CD8-positive, alpha-beta memory T cell (primary cell): ENCODE results near the gene SMURF1. TPM values are rescaled to one million over a fixed set of nuclear protein-coding genes. Genes with fewer than 3 reads are reported as not detected.

Experiments used
- CTCF ChIA-PET: fragments of 350-600 bp; sonication (Branson Sonifier 250); formaldehyde crosslinking; loops from one replicate; lab custom pipeline; 2021; ENCODE audit warnings: antibody characterized with exemption; lab: Charles Lee
- POLR2A ChIA-PET: fragments of 350-600 bp; sonication (Branson Sonifier 250); formaldehyde crosslinking; loops from one replicate; lab custom pipeline; 2021; ENCODE audit warnings: antibody characterized with exemption; lab: Charles Lee
- DNase-seq, 5 donors: peaks; one replicate each; pipeline versions ENCODE4 v3.0.0 to v3.0.0-alpha.2; 2020 to 2022; ENCODE audit warnings: mixed read lengths in 1 of 5
- H3K27ac ChIP-seq: one replicate; pipeline ENCODE4 v1.7.0; 2013; ENCODE audit warnings: low read depth, mild to moderate bottlenecking, low read length, moderate library complexity
- H3K27me3 ChIP-seq: 2 replicates; pipeline ENCODE4 v1.7.0; 2013; ENCODE audit warnings: low read length, mild to moderate bottlenecking; ENCODE audit not compliant: insufficient read depth, poor library complexity, severe bottlenecking
- H3K36me3 ChIP-seq: 2 replicates; pipeline ENCODE4 v1.7.0; 2013; ENCODE audit warnings: mild to moderate bottlenecking, low read length, moderate library complexity; ENCODE audit not compliant: insufficient read depth
- H3K4me1 ChIP-seq: 2 replicates; pipeline ENCODE4 v1.7.0; 2013; ENCODE audit warnings: mild to moderate bottlenecking, low read length, moderate library complexity; ENCODE audit not compliant: insufficient read depth
- H3K4me3 ChIP-seq: 2 replicates; pipeline ENCODE4 v1.7.0; 2013; ENCODE audit warnings: mild to moderate bottlenecking, low read length
- H3K9me3 ChIP-seq: 2 replicates; pipeline ENCODE4 v1.7.0; 2013; ENCODE audit warnings: mild to moderate bottlenecking, low read length
- H3K27ac Mint-ChIP-seq, 8 donors: one replicate each; pipeline ENCODE4 v1.8.0; 2020 to 2021; ENCODE audit warnings: mixed read lengths in 8 of 8, mild to moderate bottlenecking in 6 of 8, inconsistent platforms in 3 of 8, moderate library complexity in 3 of 8
- H3K27me3 Mint-ChIP-seq, 2 donors: one replicate each; pipeline ENCODE4 v1.8.0; 2020 to 2021; ENCODE audit warnings: mixed read lengths in 2 of 2, mild to moderate bottlenecking in 1 of 2, moderate library complexity in 1 of 2
- H3K36me3 Mint-ChIP-seq, 3 donors: one replicate each; pipeline ENCODE4 v1.8.0; 2020 to 2021; ENCODE audit warnings: mixed read lengths in 3 of 3, inconsistent platforms in 1 of 3, mild to moderate bottlenecking in 1 of 3
- H3K4me1 Mint-ChIP-seq, 3 donors: one replicate each; pipeline ENCODE4 v1.8.0; 2020 to 2021; ENCODE audit warnings: mixed read lengths in 3 of 3, inconsistent platforms in 1 of 3, mild to moderate bottlenecking in 1 of 3
- H3K4me3 Mint-ChIP-seq, 7 donors: one replicate each; pipeline ENCODE4 v1.8.0; 2020 to 2021; ENCODE audit warnings: mixed read lengths in 7 of 7, mild to moderate bottlenecking in 6 of 7, moderate library complexity in 4 of 7, inconsistent platforms in 2 of 7
- H3K9me3 Mint-ChIP-seq, 5 donors: one replicate each; pipeline ENCODE4 v1.8.0; 2020 to 2022; ENCODE audit warnings: mixed read lengths in 5 of 5, mild to moderate bottlenecking in 3 of 5, moderate library complexity in 2 of 5, inconsistent platforms in 1 of 5
- polyA plus RNA-seq: library from polyadenylated mRNA; unstranded; fragments of 300-500 nt; fragmentation: Illumina TruSeq; gene quantifications from one replicate; pipeline ENCODE4 v1.2.3, GENCODE V29; 2021
- total RNA-seq, 2 experiments: library from RNA; stranded (reverse); gene quantifications; one replicate each; pipeline ENCODE4 v1.2.3, GENCODE V29; 2021

SMURF1 gene
- total and polyA plus RNA-seq, 3 experiments from 2014 or later: 2.2 to 14.9 (median 14.8) TPM

- ChIA-PET POLR2A (no interaction called here), CTCF (no interaction called here)
- Histone ChIP-seq H3K9me3 (no peaks in the 10 kb centered on the region), H3K36me3 (no peaks in the 10 kb centered on the region), H3K4me3 (no peak overlapping the region), H3K27ac (no peak overlapping the region), H3K4me1 (peaks cover 21% of the 10 kb centered on the region), H3K27me3 (no peaks in the 10 kb centered on the region)
- Mint-ChIP-seq H3K9me3 (no peaks in the 10 kb centered on the region), H3K27ac (peak overlapping the region in 4 of 8 donors; percentile 89 to 96 (median 93)), H3K4me3 (peak overlapping the region in 6 of 7 donors; percentile 57 to 91 (median 88)), H3K4me1 (peaks cover 52 to 72% (median 70%) of the 10 kb centered on the region in 3 donors), H3K36me3 (peaks cover 0 to 5% (median 0%) of the 10 kb centered on the region in 3 donors), H3K27me3 (no peaks in the 10 kb centered on the region)
- DNase-seq: no peak
Measured at GRCh38 chr7:99140813-99141212, 3.1 kb downstream of the SMURF1 start.

DNA sequence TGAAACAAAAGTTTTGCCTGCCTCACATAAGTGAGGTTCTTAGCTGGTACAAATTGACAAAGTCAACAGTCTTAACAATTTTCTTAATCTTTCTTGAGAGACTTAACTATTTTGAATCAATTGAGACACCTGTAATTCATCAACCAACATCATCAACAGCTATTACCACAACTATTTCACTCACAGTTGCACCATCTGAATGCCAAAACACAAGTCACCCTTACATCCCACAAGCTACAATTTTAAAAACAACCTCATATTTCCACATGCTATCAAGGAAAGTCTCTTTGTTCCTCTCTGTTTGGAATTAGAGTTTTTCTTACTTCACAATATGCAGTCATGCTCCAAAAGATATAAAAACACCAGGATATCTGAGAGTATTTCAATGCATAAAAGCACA lies 4.9 kb downstream of the SMURF1 start:
- Mint-ChIP-seq H3K4me3 (peak overlapping the region in 1 of 7 donors; percentile 6), H3K27ac (peak overlapping the region in 2 of 8 donors; percentile 9 to 59), H3K27me3 (no peaks in the 10 kb centered on the region), H3K9me3 (no peaks in the 10 kb centered on the region), H3K36me3 (peaks cover 0 to 3% (median 0%) of the 10 kb centered on the region in 3 donors), H3K4me1 (peaks cover 56 to 76% (median 76%) of the 10 kb centered on the region in 3 donors)
- ChIA-PET CTCF (no interaction called here), POLR2A (no interaction called here)
- DNase-seq: no peak
- Histone ChIP-seq H3K27ac (no peak overlapping the region), H3K36me3 (no peaks in the 10 kb centered on the region), H3K4me1 (peaks cover 14% of the 10 kb centered on the region), H3K9me3 (no peaks in the 10 kb centered on the region), H3K27me3 (no peaks in the 10 kb centered on the region), H3K4me3 (no peak overlapping the region)

GRCh38 chr7:99137411-99138180 lies 6.3 kb downstream of the SMURF1 start:
- no peaks in the 10 kb centered on the region for H3K27me3 Mint-ChIP-seq
- no peaks in the 10 kb centered on the region for H3K9me3 Mint-ChIP-seq
- no peaks in the 10 kb centered on the region for H3K27me3 ChIP-seq
- H3K4me3 ChIP-seq: no peak overlapping the region
- ChIA-PET CTCF (no interaction called here), POLR2A (no interaction called here)
- peaks cover 20% of the 10 kb centered on the region for H3K4me1 ChIP-seq
- H3K4me3 Mint-ChIP-seq: no peak overlapping the region
- peaks cover 0 to 3% (median 0%) of the 10 kb centered on the region in 3 donors for H3K36me3 Mint-ChIP-seq
- peaks cover 64 to 85% (median 85%) of the 10 kb centered on the region in 3 donors for H3K4me1 Mint-ChIP-seq
- peak overlapping the region in 1 of 8 donors; percentile 54 for H3K27ac Mint-ChIP-seq
- DNase-seq: no peak
- no peaks in the 10 kb centered on the region for H3K36me3 ChIP-seq
- H3K27ac ChIP-seq: no peak overlapping the region
- no peaks in the 10 kb centered on the region for H3K9me3 ChIP-seq

DNA sequence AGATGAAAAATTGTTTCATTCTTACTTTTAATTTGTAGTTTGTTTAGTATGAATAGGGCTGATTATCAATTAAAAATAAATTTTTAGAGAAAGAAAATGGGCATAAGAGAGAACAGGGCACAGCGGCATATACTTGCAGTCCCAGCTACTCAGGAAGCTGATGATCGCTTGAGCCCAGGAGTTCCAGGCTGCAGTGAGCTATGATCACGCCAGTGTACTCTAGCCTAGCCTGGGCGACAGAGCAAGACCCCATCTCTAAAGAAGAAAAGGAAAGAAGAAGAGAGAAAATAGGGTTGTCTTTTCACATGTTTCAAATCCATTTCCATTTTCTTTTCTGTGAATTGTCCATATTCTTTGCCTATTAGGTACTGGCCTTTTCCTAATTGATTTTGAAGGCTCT lies 8.0 kb downstream of the SMURF1 start:
- peak overlapping the region in 1 of 8 donors; percentile 10 for H3K27ac Mint-ChIP-seq

GRCh38 chr7:99133766-99134564 lies 9.9 kb downstream of the SMURF1 start:
- Mint-ChIP-seq H3K4me1 (peaks cover 54 to 77% (median 69%) of the 10 kb centered on the region in 3 donors), H3K36me3 (no peaks in the 10 kb centered on the region), H3K27me3 (no peaks in the 10 kb centered on the region), H3K9me3 (no peaks in the 10 kb centered on the region), H3K4me3 (no peak overlapping the region), H3K27ac (no peak overlapping the region)
- Histone ChIP-seq H3K4me1 (peaks cover 6% of the 10 kb centered on the region), H3K27ac (no peak overlapping the region), H3K9me3 (no peaks in the 10 kb centered on the region), H3K27me3 (no peaks in the 10 kb centered on the region), H3K36me3 (no peaks in the 10 kb centered on the region), H3K4me3 (no peak overlapping the region)
- POLR2A ChIA-PET: interaction anchor here (0.6 kb wide), 1 partner anchor 67 kb away, joined by 3 read pairs; no protein-coding TSS in a partner anchor
- DNase-seq: no peak
- CTCF ChIA-PET: no interaction called here

More for the DNA sequence above, 8.0 kb downstream of the SMURF1 start:
- Histone ChIP-seq H3K36me3 (no peaks in the 10 kb centered on the region), H3K4me1 (peaks cover 12% of the 10 kb centered on the region), H3K27me3 (no peaks in the 10 kb centered on the region), H3K27ac (no peak overlapping the region), H3K9me3 (no peaks in the 10 kb centered on the region), H3K4me3 (no peak overlapping the region)
- Mint-ChIP-seq H3K9me3 (no peaks in the 10 kb centered on the region), H3K4me1 (peaks cover 62 to 84% (median 84%) of the 10 kb centered on the region in 3 donors), H3K4me3 (no peak overlapping the region), H3K36me3 (no peaks in the 10 kb centered on the region), H3K27me3 (no peaks in the 10 kb centered on the region)
- DNase-seq: no peak
- POLR2A ChIA-PET: no interaction called here
- CTCF ChIA-PET: no interaction called here

- Mint-ChIP-seq H3K4me1 (peaks cover 50 to 73% (median 59%) of the 10 kb centered on the region in 3 donors), H3K27ac (no peak overlapping the region)
- POLR2A ChIA-PET: no interaction called here
Measured at GRCh38 chr7:99132595-99133321, 11.2 kb downstream of the SMURF1 start.

DNA sequence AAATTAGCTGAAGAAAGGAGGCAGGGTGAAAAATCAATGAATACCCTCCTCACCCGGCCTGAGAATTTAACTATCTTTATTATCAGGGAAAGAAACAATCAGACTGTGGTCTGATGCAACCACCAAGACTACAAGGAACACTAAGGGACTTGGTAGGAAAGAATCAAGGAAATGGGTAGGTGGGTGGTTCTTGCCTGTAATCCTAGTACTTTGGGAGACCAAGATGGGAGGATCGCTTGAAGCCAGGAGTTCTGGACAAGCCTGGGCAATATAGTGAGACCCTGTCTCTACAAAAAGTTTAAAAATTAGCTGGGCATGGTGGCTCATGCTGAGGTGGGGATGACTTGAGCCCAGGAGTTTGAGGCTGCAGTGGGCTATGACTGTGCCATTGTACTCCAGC lies 12.6 kb downstream of the SMURF1 start:
- H3K36me3 Mint-ChIP-seq: no peaks in the 10 kb centered on the region
- no peak for DNase-seq
- no peak overlapping the region for H3K27ac ChIP-seq
- H3K27me3 Mint-ChIP-seq: no peaks in the 10 kb centered on the region
- H3K27ac Mint-ChIP-seq: peak overlapping the region in 2 of 8 donors; percentile 12 to 85
- H3K4me3 Mint-ChIP-seq: no peak overlapping the region
- no peaks in the 10 kb centered on the region for H3K9me3 ChIP-seq
- POLR2A ChIA-PET: no interaction called here
- CTCF ChIA-PET: no interaction called here
- H3K4me1 ChIP-seq: peaks cover 6% of the 10 kb centered on the region
- no peak overlapping the region for H3K4me3 ChIP-seq
- H3K9me3 Mint-ChIP-seq: no peaks in the 10 kb centered on the region
- H3K36me3 ChIP-seq: no peaks in the 10 kb centered on the region
- H3K4me1 Mint-ChIP-seq: peaks cover 49 to 76% (median 62%) of the 10 kb centered on the region in 3 donors
- H3K27me3 ChIP-seq: no peaks in the 10 kb centered on the region

More at GRCh38 chr7:99132595-99133321, 11.2 kb downstream of the SMURF1 start:
- CTCF ChIA-PET: no interaction called here
- Histone ChIP-seq H3K36me3 (no peaks in the 10 kb centered on the region), H3K27ac (no peak overlapping the region), H3K27me3 (no peaks in the 10 kb centered on the region), H3K9me3 (no peaks in the 10 kb centered on the region), H3K4me3 (no peak overlapping the region), H3K4me1 (peaks cover 6% of the 10 kb centered on the region)
- Mint-ChIP-seq H3K36me3 (no peaks in the 10 kb centered on the region), H3K9me3 (no peaks in the 10 kb centered on the region), H3K4me3 (no peak overlapping the region), H3K27me3 (no peaks in the 10 kb centered on the region)
- DNase-seq: no peak
